Measurements from ENCODE around the gene STX3.
"Not testable (repeated sequence)": the region's sequence is repeated elsewhere in the genome, so short reads cannot be mapped to it uniquely, and the experiment has no call there.

Gene STX3

DNA sequence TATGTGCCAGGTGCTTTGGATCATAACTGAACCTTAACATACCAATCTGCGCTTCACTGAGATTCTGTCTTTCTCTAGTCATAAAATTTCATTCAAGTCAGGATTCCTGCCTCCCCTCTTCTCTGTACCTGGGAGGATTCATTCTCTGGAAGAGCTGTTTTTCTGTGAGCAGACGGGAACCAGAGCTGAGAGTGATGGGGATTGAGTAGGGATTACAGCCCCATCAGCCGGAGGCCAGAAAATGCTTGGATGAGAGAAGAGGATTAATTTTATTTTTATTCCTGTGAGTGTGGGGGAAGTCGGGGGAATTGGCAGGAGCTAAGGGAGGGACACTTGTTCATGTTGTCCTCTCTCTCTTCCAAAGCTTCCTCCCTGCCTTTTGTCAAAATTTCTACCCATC, 4.7 kb downstream of the STX3 start:
- no peak for DNase-seq

DNA sequence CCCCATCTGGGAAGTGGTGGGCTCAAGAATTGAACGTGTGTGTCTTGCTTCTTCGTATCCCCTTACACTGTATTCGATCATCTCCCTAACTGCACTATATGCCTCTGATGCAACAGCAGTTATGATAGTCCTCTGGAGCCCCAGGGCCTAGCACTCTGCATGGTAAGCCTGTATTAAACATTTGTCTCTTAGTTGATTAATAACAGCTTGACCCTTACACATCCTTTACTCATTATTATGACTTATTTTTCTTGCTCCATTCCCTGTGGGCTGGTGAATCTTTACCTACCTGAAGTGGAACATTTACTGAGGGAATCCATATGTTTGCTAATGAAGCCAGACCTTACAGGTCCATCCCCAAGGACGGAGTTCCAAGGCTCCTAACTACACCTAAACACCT, 5.6 kb downstream of the STX3 start:
- DNase-seq, result no peak

DNA sequence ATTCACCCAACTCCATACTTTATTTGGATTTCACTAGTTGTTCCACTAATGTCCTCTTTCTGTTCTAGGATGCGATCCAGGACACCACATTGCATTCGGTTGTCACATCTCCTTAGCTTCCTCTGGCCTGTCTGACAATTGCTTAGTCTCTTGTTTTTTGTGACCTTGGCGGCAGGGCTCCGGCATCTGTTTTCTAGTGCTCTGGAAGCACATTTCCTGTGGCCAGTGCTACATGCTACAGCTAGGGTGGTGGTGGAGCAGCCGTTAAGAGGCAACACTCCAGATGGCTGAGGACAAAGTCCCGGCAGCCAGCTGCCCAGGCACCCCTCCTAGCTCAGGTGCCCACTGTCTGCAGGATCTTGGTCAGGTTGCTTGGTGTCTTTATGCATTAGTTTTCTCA, 6.8 kb downstream of the STX3 start:
- DNase-seq, result no peak

DNA sequence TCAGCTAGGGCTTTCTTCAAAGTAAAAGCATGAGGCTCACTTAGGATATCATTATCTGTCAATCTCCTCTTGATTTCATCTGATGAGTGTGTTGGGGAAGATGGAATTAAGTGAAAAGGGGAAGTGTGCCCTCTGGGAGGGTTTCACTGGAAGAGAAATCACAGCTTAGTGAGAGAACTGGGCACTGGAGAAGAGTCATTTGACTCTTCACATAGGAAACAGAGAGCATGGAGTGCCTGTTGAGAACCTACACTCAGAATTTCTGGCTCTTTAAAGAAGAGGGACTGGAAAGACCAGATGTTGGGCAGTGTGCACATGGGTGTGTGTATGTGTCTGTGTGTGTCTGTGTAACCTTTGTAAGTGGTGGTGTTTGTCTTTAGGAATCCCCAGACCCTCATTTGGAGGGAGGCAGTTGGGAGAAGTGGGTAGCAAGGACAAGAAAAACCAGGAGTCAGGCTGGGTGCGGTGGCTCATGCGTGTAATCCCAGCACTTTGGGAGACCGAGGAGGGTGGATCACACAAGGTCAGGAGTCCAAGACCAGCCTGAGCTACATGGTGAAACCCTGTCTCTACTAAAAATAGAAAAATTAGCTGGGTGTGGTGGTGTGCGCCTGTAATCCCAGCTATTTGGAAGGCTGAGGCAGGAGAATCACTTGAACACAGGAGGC, 10.0 kb downstream of the STX3 start:
- DNase-seq, result no peak

DNA sequence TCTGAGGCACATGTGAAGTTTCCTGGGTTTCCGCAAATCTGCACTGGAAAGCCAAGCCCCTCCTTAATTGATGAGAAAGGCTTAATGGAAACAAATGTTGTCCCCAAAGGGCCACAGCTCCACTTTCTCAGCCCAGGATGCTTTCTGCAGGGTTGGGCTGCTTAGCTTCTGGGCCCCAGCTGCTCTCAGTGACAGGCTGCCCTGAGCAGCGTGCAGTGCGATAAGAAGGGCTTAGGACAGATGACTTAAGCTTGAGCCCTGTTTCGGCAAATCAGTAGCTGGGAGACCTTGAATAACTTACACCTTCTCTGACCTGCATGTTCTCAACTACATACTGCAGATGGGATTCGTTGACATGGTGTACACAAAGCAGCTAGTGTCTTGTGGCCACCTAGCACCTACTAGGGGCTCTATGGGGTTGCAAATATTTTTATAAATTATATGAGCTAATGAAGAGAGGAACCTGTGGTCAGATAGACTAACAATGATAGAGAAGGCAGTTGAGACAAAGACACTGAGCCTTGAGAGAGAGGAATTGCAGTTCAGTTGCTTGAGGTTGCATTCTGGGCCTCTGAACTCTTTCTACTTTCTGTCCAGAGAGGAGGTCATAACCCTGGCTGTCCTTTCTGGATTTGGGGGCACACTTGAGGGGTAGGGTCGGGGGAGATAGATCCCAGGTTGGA, 11.5 kb downstream of the STX3 start:
- no peak for DNase-seq

DNA sequence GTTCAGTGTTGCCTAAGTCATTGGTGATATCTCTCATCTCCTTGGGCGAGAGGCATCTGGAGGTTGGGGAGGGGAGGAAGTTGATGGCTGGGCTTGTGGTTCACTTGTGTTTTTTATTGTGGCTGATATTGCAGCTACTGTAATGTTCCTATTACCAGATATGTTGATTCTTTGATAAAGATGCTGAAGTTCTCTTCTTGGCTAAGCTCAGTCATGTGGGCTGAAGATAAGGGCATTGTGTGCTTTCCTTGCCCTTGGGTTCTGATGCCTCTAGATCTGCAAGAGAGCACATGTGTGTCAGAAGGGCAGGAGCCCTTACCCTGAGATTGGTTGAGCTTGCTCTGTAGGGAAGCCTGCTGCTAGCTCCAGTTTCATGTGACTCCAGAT, 12.0 kb downstream of the STX3 start:
- peak; percentile 14 for DNase-seq

DNA sequence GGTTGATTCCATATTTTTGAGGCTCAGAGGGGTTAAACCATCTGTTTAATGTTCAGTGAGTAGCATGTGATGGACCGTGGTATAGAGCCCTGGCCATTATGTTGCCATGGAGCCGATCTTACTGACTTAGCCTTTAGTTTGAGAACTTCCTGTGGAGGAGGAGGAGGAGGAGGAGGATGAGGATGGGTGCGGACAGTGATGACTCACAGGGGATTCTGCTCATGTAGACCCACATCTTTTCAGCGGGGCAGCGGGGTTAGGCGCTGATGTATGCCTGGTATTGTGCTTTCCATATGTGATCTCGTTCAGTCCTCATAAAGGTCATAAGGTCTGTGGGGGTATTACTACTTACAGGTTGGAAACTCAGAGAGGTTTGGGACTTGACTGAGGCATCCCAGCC, 13.9 kb downstream of the STX3 start:
- DNase-seq, result no peak

DNA sequence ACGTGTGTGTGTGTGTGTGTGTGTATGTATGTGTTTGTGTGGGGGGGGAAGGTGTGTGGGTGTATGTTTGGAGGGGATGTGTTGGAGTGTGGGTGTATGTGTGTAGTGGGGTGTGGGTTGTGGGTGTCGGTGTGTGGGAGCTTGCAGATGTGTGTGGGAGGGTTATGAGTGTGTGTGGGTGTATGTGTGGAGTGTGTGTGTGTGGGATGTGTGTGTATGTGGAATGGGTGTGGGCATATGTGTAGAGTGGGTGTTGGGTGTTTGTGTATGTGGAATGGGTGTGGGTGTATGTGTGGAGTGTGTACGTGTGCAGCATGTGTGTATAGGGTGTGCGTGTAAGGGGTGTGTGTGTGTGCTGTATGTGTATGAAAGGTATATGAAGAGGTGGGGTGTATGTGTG, 14.7 kb downstream of the STX3 start:
- DNase-seq, result no peak

DNA sequence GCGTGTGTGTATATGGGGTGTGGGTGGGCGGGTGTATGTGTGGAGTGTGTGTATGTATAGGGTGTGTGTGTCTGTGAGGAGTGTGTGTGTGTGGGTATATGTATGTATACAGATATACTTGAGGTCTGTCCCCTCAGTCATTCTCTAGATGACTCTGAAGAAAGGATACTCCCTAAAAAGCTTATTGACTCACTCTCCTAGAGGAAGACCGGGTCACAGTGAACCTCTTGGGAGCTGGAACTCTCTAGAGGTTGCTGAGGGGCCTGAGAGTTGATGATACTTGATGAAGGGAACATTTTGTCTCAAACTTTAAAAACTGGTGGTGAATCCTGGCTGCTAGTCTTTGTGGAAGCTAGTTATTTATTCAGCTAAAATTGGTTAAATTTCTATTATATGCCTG, 15.1 kb downstream of the STX3 start:
- DNase-seq, result no peak

DNA sequence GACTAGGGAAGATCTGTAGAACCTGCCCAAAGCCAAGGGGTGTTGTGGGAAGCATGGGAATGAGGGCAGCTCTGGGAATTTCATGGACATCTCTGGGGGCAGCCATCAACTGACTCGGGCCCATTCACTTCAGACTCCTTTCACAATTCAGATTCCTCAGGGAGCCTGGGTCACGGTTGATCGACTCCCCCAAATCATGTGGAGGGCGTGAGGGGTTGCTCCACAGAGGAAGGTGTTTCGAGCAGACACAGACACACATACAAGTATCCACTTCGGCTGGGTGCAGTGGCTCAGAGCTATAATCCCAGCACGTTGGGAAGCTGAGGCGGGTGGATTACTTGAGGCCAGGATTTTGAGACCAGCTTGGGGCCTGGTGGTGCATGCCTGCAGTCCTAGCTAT, 15.7 kb downstream of the STX3 start:
- DNase-seq, result no peak

DNA sequence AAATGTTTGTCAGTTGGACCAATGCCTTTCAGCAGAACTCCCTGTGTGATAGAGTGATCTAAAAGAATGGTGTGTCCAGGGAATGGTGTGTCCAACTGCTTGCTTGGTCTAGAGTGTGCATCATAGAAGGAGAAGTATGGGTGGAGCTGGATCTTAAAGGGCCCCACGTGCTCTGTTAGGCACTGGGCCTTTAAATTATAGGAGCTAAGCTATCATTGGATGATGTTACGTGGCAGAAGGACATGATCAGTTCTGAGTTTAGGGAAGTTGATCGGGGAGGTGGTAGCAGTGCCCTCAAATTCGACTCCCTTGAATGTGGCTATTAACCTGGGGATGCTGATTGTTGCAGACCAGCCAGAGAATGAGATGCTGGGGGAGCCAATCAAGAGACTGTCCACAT, 16.4 kb downstream of the STX3 start:
- no peak for DNase-seq

DNA sequence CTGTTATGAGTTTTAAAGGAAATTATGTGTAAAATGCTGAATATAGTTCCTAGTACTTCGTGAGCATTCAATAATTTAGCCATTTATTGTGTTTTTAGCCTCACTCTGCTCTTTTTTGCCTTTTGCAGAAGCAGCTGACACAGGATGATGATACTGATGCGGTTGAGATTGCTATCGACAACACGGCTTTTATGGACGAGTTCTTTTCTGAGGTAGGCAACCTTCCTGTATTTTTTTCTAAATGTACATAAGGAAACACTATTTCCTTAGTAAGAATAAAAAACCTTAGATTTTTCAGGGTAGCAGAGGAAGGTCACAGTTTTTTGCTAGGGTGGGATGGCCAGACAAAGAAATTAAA, 17.9 kb downstream of the STX3 start:
- DNase-seq, result no peak

DNA sequence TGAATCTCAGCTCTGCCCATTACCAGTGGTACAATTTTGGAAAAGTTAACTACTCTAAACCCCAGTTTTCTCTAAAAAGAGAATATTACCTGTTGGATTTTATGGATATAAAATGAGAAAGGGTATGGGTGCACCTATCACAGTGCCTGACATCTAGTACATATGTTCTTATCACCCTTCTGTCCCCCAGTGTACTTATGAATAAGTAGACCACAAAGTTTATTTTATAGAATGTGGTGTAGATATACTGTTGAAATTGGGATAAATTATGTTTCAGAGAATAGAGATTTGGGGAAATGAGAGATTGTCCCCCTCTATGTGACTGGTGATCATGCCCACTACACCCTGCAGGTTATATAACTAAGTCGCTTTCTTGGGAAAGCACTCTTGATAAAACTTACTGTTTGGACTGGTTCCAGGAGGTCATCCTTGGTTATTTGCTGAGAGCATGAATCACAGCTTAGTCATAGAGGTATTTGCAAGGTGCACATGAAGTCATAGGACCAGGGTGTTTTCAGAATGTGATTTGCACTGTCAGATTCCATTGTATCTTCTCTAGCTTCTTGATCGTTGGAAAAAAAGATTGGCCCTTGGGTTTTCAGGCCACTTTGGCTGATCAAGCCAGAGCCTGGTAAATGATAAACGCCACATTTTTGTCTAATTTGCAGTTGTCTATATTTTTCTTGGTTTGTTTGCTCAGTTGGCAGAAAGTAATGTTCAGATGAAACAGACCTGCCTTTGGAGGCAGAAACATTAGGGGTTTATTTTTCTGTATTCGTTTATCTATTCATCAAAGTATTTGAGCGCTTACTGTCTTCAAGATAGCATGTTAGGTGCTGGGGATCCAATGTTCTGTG, 21.3 kb downstream of the STX3 start:
- DNase-seq, result no peak

DNA sequence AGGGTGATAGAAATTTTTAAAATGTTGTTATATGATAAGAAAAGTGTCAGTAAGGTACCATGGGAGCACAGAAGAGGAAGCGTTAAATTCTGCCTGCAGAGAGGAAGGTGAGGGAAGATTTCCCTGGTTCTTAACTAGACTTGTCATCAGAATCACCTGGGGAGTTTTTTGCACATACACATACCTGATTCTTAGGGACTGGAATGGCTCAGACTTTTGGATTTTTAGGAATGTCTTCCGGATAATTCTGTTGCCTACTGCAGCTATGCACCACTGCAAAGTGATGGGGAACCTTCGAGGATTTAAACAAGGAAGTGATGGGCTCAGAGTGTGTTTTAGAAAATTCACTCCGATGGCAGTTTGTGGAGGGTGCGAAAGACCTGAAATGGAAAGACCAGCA, 21.9 kb downstream of the STX3 start:
- DNase-seq, result no peak

DNA sequence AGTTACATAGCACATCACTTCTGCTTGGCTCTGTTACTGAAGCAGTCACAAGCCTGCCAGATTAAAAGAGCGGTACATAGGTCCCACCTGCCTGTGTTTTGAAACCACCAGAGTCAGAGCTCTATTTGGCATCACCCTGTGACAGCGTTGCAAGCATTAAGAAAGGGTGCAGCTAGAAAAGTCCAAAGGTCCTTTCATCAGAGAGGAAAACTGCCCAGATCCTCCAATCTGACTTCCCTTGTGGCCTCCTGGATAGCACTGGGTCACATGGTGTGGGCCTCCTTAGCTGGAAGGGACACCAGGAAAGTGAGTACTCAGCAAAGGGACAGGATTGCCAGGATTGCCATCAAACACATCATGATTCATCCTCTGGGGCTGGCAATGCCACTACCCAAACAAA, 22.9 kb downstream of the STX3 start:
- no peak for DNase-seq

DNA sequence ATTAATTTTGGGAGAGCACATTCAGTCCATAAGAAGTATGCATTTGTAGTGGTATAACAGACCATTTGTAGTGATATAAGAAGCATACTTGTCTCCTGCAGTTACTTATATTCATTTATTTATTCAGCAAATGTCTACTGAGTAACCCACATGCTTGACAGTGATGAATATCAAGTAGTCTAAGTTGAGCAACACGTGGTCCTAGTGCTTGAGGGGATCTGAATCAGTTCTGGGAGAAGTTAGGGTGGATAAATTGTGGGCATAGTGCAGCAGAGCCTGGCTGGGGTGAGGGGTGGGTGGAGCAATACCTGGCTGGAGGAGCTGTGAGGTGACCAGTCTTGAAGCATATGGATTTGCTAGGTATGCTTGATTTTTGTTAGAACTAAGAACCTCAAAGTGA, 24.3 kb downstream of the STX3 start:
- no peak for DNase-seq

DNA sequence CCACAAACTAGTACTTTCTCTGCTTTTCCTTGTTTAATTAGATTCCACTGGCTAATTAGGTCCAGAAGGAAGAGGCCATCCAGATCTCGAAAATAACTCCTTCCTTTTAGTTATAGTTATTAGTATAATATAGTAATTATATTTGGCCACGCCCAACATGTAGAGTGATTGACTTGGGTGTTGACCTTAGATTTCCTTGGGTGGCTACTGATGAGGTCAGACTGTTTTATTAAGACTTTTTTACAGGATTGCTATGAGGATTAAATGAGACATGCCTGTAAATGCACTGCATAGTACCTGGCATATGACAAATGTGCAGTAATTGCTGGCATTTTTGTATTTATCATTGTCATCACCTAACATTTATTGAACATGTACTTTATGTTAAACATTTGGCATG, 26.9 kb downstream of the STX3 start:
- no peak for DNase-seq

DNA sequence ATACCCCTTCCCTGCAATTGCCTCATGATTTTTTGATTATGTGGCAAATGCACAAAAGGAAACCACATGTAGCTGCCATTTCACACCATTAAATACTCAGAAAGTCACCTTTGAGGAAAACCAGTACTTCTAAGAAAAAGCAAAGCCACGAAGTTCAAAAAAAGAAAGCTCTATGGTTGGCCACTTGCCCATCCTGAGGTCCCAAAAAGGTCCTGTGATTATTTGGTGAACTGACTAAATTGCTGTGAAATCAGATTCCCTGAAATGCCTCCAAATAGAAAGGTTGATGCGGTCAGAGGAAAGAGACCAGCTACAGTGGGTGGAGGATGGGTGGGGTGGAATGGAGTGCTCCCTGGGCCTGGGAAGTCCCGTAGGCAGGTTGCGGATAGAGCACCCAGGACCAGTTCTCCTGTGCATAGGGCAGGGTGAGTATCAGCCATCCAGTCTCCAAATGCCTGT, 28.5 kb downstream of the STX3 start:
- DNase-seq, result no peak

DNA sequence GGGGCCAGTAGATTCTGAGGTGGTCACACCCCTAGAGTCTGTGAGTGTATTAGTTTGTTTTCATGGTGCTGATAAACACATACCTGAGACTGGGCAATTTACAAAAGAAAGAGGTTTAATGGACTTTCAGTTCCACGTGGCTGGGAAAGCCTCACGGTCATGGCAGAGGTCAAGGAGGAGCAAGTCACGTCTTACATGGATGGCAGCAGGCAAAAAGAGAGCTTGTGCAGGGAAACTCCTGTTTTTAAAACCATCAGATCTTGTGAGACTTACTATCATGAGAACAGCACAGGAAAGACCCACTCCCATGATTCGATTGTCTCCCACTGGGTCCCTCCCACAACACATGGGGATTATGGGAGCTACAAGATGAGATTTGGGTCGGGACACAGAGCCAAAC, 29.3 kb downstream of the STX3 start:
- DNase-seq, result not testable (repeated sequence)

DNA sequence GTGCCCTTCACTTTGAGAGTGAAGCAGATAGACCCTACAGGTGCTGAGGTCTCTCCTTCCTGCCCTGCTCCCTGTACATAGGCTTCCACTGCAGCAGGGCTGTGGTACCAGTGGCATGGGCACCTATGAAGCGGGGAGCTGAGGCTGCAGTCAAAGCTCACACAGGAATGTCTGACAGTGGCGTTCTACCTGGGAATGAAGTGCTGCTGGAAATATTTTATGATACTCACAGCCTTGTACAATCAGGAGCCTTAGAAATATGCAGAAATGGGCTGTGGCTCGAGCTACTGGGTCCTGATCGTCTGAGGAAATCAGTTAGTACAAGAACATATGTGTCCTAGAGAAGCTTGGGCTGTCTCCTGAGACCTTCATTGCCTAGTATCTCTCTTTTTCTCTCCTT, 30.6 kb downstream of the STX3 start:
- DNase-seq, result no peak

DNA sequence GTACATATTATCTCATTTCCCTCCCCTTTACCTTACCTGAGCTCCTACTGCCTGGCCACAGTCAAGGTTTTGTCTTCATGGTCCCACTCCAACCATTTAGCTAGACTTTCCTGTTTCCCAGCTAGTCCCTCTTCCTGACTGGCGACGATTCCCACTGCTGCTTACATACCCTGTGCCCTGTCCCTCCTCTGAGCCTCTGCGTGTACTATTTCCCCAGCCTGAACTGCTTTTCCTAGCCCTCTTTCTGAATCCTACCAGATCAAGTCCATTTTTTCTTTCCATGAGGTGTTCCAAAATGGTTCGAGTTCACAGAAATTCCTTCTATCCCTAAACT, 32.0 kb downstream of the STX3 start:
- DNase-seq, result no peak

DNA sequence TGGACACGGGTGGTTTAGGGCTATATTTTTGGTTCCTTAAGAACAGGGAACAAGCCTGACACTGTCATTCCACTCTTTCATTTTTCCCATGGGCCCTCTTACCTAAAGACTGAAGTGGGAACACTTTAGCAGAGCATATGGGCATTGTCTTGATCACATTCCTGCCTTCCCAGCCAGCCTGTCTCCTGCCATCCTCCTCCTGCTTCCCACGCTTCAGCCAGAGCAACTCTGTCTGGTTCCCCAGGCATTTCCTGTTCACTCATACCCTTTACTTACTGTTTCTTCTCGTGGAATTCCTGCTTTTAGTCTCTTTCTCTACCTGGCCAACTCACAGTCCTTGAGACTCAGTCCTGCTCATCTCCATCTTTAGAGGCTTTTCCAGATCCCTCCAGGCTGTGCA, 32.6 kb downstream of the STX3 start:
- no peak for DNase-seq

DNA sequence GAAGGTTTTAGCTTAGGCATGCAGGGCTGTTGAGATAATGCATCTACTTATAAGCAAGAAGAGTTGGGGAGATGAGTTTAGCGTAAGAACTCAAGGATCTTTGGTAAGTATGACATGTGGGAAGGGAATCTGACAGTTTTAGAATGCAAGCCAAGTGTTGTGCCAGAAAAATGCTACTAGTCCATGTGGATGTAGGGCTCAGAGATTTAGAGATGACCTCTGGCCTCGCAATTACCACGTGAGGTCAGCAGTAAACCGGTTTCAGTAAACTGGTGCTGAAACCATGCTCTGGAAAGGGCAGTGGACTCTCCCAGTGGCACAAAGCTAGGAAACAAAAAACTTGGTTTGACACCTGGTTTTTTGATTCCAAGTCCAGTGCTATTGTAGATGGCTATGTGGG, 36.5 kb downstream of the STX3 start:
- no peak for DNase-seq

DNA sequence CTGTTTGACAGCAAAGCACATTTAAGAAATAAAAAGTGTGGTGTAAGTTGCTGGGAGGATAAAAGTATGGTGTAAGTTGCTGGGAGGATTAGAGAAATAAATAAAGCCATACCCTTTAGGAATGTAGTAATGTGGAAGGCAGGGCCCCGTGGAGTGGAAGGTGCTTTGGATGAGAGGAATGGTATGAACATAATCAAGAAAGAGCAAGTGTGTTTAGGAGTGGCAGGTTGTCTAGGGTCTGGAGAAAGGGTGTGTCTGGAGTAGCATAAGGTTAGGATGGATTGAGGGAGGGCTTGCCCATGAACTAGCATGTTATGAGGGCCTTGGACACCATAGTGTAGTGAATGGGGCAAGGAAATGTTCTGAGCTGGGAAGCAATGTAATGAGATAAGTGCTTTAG, 37.3 kb downstream of the STX3 start:
- DNase-seq, result no peak

All from GDM1 (cell line).